Sigmoid colon (tissue), 7 donors: Measurements from ENCODE around the gene SYNE3. TPM values are rescaled to one million over a fixed set of nuclear protein-coding genes. Genes with fewer than 3 reads are reported as not detected.

Experiments
- DNase-seq: peaks from one replicate; pipeline ENCODE4 v3.0.0-alpha.2; 2019
- H3K27ac ChIP-seq, 4 donors: fragments of 200-600 bp; sonication (generic); one replicate each; pipeline ENCODE4 v1.5.1; 2016 to 2019; ENCODE audit warnings: mild to moderate bottlenecking in 1 of 4
- H3K27me3 ChIP-seq, 3 donors: fragments of 200-600 bp; sonication (generic); one replicate each; pipeline ENCODE4 v1.5.1; 2019; ENCODE audit warnings: mild to moderate bottlenecking in 1 of 3
- H3K36me3 ChIP-seq, 4 donors: fragments of 200-600 bp; sonication (generic); one replicate each; pipeline ENCODE4 v1.5.1; 2016 to 2019
- H3K4me1 ChIP-seq, 4 donors: fragments of 200-600 bp; sonication (generic); one replicate each; pipeline ENCODE4 v1.5.1; 2017 to 2019
- H3K4me3 ChIP-seq, 4 donors: fragments of 200-600 bp; sonication (generic); one replicate each; pipeline ENCODE4 v1.5.1; 2017 to 2019; ENCODE audit warnings: mild to moderate bottlenecking in 2 of 4, moderate library complexity in 1 of 4
- H3K9me3 ChIP-seq, 4 donors: fragments of 200-600 bp in 3 of 4; sonication (generic) in 3 of 4; one replicate each; pipeline versions ENCODE4 v1.5.1 to v1.6.1; 2013 to 2019
- CTCF ChIP-seq, 4 experiments: fragments of 450-650 bp in 3 of 4; fragments of 200-600 bp in 1 of 4; IDR thresholded peaks; one replicate each; pipeline ENCODE4 v1.5.1; 2016 to 2019; ENCODE audit warnings: antibody characterized with exemption in 4 of 4, mild to moderate bottlenecking in 3 of 4, moderate library complexity in 2 of 4
- EP300 ChIP-seq, 4 donors: sonication (generic); formaldehyde crosslinking; IDR thresholded peaks; one replicate each; pipeline ENCODE4 v1.6.1; 2017; ENCODE audit warnings: antibody characterized with exemption in 4 of 4
- POLR2A ChIP-seq, 2 donors: fragments of 450-650 bp; IDR thresholded peaks; one replicate each; pipeline ENCODE4 v1.6.1; 2016; ENCODE audit warnings: antibody characterized with exemption in 2 of 2, mild to moderate bottlenecking in 2 of 2, moderate library complexity in 2 of 2
- POLR2AphosphoS5 ChIP-seq, 4 donors: sonication (generic); formaldehyde crosslinking; IDR thresholded peaks; one replicate each; pipeline ENCODE4 v1.6.1; 2017; ENCODE audit warnings: antibody characterized with exemption in 4 of 4
- WGBS, 2 donors: extraction: QIAGEN DNeasy Blood & Tissue Kit; methylation state at CpG; one replicate each; pipeline ENCODE4 v1.1.7; 2013; 5-methylcytosine and 5-hydroxymethylcytosine counted together
- intact Hi-C: fragments of 100-400 bp; cut with DNase I; formaldehyde crosslinking; loops from one replicate; pipeline ENCODE4 v1.15.1; 2023
- polyA plus RNA-seq, 3 donors: library from polyadenylated mRNA; stranded (reverse); fragments of 200-250 nt; gene quantifications; one replicate each; pipeline ENCODE4 v1.2.3, GENCODE V29; 2013
- total RNA-seq, 4 donors: library from RNA; depleted of rRNA; stranded (reverse); fragments of >200 nt; gene quantifications; one replicate each; pipeline ENCODE4 v1.1.0, GENCODE V29; 2016
- donor health status: healthy with polysubstance abuse.
- donor health status: Bipolar disorder and iron deficiency.
- donor health status: healthy.

Gene SYNE3
- total and polyA plus RNA-seq, 7 donors, result 0.69 to 11.8 (median 6.3) TPM

- no peak overlapping the region for H3K4me3 ChIP-seq
- 89 to 96% methylated on average over 6 of the region's 6 CpGs for WGBS, 2 donors
- no peaks in the 10 kb centered on the region for H3K9me3 ChIP-seq
- intact Hi-C loops, result no loop called here
- no peak for TF ChIP-seq POLR2AphosphoS5 (IDR thresholded peaks at IDR 0.05)
- no peak for TF ChIP-seq CTCF (IDR thresholded peaks at IDR 0.05)
- TF ChIP-seq POLR2A (IDR thresholded peaks at IDR 0.05), result no peak
- no peak for TF ChIP-seq EP300 (IDR thresholded peaks at IDR 0.05)
- H3K36me3 ChIP-seq, result peaks cover 0 to 15% (median 0%) of the 10 kb centered on the region in 4 donors
- no peak overlapping the region for H3K27ac ChIP-seq
- DNase-seq, result no peak
- no peaks in the 10 kb centered on the region for H3K27me3 ChIP-seq
- H3K4me1 ChIP-seq, result peaks cover 0 to 25% (median 19%) of the 10 kb centered on the region in 4 donors
Measured at GRCh38 chr14:95540236-95540855, 23.9 kb upstream of the SYNE3 start.

- no peaks in the 10 kb centered on the region for H3K27me3 ChIP-seq
- 93 to 95% methylated on average over 14 of the region's 14 CpGs for WGBS, 2 donors
- H3K27ac ChIP-seq, result no peak overlapping the region
- no peaks in the 10 kb centered on the region for H3K9me3 ChIP-seq
- peaks cover 0 to 1% (median 0%) of the 10 kb centered on the region in 4 donors for H3K36me3 ChIP-seq
- H3K4me1 ChIP-seq, result peaks cover 0 to 28% (median 19%) of the 10 kb centered on the region in 4 donors
- intact Hi-C loops, result loop anchor here (10.0 kb wide), 4 partner anchors 384 to 966 kb away; partner anchors contain the start of genes ATG2B, DICER1, GSKIP and PAPOLA
- DNase-seq, result no peak
- TF ChIP-seq CTCF (IDR thresholded peaks at IDR 0.05) (no peak), POLR2AphosphoS5 (IDR thresholded peaks at IDR 0.05) (no peak), POLR2A (IDR thresholded peaks at IDR 0.05) (no peak), EP300 (IDR thresholded peaks at IDR 0.05) (no peak)
- no peak overlapping the region for H3K4me3 ChIP-seq
Measured at GRCh38 chr14:95538801-95539509, 22.5 kb upstream of the SYNE3 start.

- H3K9me3 ChIP-seq, result no peaks in the 10 kb centered on the region
- H3K36me3 ChIP-seq, result no peaks in the 10 kb centered on the region
- H3K4me1 ChIP-seq, result peaks cover 0 to 43% (median 34%) of the 10 kb centered on the region in 4 donors
- H3K27me3 ChIP-seq, result no peaks in the 10 kb centered on the region
- intact Hi-C loops, result loop anchor here (10.0 kb wide), 4 partner anchors 383 to 967 kb away; partner anchors contain the start of genes ATG2B, DICER1, GSKIP and PAPOLA
- no peak for TF ChIP-seq POLR2AphosphoS5 (IDR thresholded peaks at IDR 0.05)
- TF ChIP-seq EP300 (IDR thresholded peaks at IDR 0.05), result no peak
- TF ChIP-seq CTCF (IDR thresholded peaks at IDR 0.05), result no peak
- no peak for TF ChIP-seq POLR2A (IDR thresholded peaks at IDR 0.05)
- WGBS, 2 donors, result 60 to 81% methylated on average over 9 of the region's 9 CpGs
- DNase-seq, result no peak
- no peak overlapping the region for H3K27ac ChIP-seq
- H3K4me3 ChIP-seq, result no peak overlapping the region
Measured at GRCh38 chr14:95537298-95538089, 21.0 kb upstream of the SYNE3 start.

GRCh38 chr14:95536671-95537070 lies 20.2 kb upstream of the SYNE3 start:
- peaks cover 0 to 51% (median 42%) of the 10 kb centered on the region in 4 donors for H3K4me1 ChIP-seq
- 71 to 76% methylated on average over 5 of the region's 5 CpGs for WGBS, 2 donors
- no peaks in the 10 kb centered on the region for H3K27me3 ChIP-seq
- no peak for DNase-seq
- H3K9me3 ChIP-seq, result no peaks in the 10 kb centered on the region
- peak overlapping the region in 1 of 4 donors; percentile 100 for H3K4me3 ChIP-seq
- no peak for TF ChIP-seq POLR2A (IDR thresholded peaks at IDR 0.05)
- no peak for TF ChIP-seq EP300 (IDR thresholded peaks at IDR 0.05)
- TF ChIP-seq CTCF (IDR thresholded peaks at IDR 0.05), result no peak
- no peak for TF ChIP-seq POLR2AphosphoS5 (IDR thresholded peaks at IDR 0.05)
- intact Hi-C loops, result loop anchor here (10.0 kb wide), 4 partner anchors 382 to 968 kb away; partner anchors contain the start of genes ATG2B, DICER1, GSKIP and PAPOLA
- no peaks in the 10 kb centered on the region for H3K36me3 ChIP-seq
- H3K27ac ChIP-seq, result no peak overlapping the region
